Middle frontal gyrus (tissue), 1 donor: ENCODE data around the gene PDCD7.

ENCODE experiments used
- DNase-seq: peaks from one replicate; pipeline ENCODE4 v3.0.0-alpha.2; 2015; ENCODE audit warnings: low spot score; ENCODE audit errors: extremely low spot score

Gene PDCD7

DNA sequence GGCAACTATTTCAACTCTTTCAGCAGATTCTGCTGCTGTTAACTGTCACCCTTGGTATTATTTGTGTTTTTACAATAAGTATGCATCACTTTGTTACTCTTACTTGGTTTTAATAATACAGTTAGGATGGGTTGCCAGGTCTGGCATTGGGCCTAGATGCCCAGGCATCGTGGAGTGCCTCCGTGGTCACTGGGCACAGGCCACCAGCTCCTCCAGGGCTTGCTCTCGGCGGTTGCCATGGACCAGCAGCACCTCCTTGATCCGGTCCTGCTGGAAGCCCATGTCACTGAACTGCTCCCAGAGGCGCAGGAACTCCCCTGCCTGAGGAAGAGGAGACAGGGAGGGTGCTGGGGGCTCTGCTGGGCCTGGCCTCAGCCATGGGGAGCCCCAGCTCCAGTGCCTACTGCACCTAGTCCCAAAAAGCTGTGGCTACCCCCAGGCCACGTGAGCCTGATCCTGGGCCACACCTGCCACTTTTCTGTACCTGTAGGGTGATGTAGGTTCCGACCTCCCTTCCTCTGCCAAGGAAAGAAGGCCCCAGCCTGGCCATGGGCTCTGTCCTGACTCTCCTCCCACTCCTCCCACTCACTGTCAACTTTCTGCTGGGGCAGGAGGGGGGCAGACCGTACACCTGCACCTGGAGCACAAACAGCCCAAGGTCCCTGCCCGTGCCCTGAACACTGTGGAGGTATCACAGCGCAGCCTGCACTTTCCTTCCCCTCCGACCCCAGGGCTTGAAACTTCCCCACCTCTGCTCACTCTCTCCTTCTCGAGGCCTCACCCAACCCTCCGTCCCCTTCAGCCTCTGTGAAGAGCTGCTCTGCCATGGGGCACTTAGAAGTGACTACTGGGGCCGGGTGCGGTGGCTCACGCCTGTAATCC is 40.5 kb downstream of the PDCD7 start:
- no peak for DNase-seq

DNA sequence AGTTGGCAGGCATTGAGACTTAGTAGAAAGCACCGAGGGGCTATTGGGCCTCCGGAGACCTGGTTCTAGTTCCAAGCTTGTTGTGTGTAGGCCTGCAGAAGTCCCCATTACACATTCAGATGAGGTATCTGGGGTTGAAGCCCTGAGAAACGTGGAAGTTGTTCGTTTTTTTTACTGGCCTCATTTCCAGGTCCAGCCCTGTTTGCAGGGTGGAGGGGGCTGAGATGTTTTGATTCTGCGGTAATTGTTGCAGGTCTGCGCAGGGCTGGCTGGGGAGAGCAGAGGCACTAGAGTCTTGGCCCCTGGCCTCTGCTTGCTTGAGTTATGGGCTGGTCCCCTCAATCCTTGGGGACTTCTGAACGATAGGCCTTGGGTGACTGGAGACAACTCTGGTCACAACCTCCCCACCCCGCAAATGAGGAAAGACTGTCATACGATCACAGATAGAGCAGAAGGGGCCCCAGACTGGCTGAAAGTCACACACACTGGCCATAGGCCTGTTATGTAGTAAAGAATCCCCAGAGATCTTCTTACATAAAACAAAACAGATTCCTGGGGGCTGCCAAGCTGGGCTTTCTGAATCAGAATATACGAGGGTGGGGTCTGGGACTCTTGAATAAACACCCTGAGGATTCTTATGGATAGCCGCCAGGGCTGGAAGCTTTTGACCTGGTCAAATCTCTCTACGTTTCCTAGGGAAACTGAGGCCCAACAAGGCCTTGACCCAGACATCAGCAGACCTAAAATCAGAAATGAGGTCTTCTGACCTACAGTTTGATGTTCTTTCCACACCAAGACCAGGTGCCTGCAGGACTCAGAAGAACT is 41.5 kb downstream of the PDCD7 start:
- DNase-seq, result no peak

DNA sequence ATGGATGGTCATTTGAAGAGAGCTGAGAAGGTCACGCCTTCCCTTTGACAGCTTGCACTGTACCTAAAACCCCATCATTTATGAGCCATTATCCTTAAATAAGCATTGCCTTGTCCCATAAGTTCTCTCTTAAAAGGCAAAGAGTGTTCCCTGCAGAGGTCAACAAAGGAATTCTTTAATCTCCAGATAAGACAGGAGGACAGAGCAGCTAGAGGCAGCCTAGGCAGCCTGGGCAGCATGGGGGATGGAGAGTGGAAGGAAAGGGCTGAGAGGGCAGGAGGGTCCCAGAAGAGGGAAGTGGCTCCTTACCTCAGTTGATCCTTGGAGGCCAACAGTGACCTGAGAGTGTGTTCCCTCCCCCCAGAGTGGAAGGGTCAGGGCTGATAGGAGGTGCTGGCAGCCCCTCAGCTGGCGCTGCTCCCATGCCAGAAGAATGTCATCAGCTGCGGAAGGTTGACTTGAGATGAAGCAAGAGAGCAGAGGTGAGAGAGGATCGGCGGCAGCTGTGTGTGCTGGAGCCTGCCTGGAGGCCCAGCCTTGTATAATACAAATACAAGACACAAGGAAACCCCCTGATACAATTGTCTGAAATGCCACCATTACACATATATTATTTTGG is 44.3 kb downstream of the PDCD7 start:
- no peak for DNase-seq

DNA sequence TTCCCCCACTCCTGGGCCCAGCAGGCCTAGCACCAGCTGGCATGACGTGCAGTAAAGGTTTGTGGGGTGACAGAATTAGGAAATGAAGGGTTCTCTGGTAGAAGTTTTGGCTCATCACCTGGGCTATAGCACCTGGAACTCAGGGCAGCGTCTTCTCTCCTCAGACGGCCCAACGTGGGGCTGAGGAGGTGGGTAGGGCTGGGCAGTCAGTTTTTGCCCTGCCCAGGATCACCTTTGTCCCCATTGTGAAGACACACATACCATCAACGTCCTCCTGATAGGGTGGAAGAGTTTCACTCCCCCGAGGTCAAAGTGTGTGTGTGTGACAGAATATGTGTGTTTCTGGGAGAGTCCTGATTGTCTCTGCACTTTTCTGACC is 45.0 kb downstream of the PDCD7 start:
- no peak for DNase-seq

DNA sequence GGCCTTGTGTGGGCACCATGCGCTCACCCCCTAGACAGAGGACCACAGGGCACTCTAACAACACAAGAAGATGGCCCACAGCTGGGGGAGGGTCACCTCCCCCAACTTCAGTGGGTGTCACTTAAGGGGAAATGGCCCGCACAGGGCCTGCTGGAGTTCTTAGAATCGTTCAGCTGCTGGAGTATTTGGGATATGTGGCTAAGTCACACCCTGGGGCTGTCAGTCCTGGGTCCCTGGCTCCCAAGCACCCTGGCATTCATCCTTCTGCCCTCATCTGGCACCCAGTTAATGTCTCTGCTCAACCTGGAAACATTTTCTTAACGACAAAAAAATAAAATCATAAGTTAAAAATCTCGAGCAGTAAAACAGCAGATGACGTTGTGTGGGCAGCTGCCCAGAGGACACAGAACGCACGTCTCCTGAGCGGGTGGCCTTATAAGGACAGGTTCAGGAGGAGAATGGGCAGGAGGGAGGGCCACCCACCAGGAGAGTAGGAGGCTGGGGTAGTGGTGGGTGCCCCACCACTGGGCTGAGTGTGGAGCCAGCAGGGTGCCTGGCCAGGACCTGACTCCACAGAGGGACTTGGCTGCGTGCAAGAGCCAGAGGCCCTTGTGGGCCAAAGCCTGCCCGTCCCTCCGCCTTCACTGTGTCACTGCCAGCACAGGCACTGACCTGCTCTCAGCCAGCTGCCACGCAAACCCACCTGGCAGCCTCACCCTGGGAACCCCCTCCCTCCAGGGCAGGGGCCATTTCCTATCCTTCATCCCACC is 45.5 kb downstream of the PDCD7 start:
- DNase-seq, result no peak

DNA sequence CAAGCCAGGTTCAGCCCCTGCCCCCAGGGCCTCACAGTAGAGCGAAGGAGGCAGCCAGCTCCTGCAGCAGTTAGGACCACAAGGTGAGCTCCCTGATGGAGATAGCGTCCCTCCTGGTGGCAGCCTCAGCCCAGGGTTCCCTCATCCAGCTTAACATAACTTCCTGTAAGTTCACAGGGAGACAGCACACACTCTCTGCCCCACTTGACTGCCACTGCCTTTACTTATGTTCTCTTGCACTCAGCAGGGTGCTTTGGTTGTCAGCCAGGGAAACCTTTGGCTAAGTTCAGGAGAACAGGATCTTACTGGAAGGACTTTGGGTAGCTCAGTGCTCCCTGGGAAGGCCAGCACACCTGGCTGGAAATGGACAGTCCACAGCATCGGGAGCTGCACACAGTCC is 46.2 kb downstream of the PDCD7 start:
- DNase-seq, result no peak

DNA sequence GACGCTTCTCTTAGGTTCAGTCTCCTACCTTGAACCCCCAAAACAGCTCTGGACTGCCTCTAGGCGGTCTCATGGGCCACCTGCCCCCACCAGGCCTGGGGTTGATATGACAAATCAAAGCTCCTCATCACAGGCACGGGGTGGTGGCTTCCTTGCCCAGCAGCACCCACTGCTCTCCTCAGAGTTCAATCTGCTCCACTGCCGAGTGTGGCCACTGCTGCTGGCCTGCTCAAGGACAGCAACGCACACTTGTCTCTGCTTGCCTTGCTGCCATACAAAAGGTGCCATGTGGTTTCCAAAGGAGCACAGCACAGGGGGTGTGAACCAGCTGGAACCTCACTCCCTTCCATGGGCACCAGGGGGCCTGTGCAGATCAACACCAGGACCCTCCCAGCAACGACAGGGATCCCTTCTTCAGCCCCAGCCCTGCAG is 46.9 kb downstream of the PDCD7 start:
- no peak for DNase-seq

DNA sequence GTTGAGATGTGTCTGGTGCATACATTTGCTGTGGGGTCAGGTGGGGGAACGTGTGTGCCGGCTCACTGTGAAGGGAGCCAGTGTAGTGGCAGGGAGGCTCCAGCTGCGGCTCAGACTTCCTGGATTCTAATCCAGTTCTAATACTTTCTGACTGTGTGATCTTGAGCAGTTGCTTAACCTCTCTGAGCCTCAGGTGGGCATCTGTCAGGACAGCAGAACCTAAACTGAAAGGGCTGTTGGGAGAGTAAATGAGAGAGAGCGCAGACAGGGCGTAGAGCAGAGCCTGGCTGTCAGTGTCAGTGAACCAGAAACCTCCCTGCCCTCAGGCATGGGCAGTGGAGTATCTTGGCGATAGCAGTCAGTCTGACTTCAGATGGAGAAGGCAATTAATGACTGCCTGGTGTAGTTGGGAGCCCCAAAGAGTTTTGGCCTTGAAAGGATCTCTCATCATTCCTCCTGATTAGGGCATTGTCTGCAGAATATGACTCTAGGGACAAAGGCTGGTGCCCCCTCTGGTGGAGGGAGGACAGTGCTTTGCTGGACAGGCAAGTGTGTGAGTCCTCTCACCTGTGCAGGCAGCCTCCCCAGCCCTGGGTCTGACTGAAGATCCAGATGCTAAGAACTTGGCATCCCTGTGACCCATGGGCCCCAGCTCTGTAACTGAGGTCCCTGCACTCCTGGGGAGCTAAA is 47.5 kb downstream of the PDCD7 start:
- no peak for DNase-seq

DNA sequence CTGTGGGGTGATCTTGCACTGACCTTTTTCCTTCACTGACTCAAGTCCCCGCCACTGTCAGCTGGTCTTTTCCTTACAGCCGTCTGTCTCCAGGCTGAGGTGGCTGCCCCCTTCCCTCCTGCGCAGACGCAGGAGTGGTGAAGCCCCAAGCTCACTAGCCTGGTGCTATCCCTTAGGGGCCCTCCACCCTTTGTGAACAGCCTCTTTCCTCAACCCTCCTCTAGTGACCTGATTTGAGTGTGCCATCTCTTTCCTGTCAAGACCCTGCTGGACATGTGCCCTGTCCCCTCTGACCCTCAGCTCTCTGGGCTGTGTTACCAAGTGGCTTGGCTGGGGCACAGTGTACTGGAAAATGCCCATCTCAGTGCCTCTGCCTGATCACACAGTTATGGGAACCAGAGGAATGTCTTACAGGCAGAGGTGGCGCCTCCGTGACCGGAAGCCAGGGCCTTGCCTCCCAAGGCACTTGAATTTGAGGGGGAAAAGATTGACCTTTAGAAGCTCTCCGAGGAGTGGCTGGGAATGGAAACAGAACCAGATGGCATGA is 48.3 kb downstream of the PDCD7 start:
- DNase-seq, result no peak

DNA sequence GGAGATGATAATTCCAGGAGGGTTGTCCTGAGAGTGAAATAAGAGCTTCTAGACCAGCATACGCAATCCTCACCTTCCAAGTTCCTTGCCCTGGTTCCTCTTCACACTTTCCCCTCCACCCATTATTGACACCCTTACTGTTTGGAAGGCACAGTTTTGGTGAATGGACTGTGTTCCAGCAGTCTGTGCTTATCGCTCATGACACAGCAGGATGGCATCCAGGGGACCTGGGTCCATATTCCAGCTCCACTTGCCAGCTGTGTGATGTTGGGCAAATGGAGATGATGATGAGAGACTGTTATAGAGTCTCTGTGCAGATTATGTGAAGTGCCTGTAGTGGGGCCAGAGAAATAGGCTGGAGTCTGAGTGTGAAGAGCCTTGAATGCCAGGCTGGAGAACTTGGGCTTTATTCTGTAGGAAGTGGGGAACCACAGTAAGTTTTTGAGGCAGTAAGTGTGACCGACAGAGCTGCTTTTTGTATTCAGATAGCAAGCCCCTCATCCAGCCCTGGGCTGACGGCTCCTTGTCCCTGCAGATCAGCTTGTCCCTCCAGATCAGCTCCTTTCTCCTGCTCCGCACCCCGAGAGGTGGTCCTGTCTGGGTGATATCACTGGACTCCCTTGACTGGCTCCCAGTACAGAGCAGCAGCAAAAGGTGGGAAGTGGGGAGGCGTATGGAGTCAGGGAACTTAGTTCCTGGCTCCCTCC is 49.0 kb downstream of the PDCD7 start:
- DNase-seq, result no peak

DNA sequence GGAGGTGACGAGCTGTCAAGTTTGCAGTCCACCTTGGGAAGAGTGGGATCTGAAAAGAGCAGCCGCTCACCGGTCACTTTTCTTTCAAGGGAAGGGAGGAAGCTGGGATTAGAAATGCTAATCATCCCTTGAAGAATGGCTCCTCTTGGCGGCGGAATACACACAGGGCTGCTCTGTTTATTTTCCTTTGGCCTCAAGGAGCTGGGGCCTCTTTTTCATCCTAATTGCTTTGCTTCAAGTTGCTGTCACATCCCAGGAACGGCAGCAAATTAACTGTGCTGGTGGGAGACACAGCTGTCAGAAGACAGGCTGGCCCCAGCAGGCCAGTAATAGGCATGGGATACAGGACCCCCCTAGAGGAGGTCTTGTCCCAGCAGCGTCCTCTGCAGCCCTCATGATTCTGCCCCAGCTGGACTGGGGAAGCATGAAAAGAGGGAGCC is 50.3 kb downstream of the PDCD7 start:
- no peak for DNase-seq

DNA sequence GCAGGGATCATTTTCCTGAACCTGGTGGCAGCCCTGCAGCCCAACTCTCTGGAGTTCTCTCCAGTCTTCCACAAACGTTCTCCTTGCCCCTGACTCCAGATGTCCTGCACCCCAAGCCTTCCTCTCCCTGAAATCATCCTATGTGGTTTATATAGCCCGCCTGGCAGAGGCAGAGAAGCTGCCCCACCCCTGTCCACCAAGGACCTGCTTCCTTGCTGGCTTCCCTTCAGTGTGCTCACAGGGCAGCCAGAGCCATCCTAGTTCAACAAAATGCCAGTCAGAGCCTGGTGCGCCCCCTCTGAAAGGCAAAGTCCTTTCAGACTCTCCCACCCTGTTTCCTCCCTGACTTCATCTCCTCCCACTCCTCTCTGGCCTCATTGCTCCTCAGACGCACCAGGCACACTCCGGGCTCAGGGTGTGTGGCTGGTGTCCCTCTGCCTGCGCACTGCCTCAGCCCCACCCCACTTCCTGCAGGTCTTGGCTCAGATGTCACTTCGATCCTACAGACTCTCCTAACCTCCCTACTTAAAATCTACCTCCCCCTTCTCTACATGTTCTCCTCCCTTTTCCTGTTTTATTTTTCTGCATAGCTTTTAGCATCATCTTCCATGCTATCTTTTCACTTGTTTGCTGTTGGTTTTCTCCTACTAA is 51.2 kb downstream of the PDCD7 start:
- no peak for DNase-seq

DNA sequence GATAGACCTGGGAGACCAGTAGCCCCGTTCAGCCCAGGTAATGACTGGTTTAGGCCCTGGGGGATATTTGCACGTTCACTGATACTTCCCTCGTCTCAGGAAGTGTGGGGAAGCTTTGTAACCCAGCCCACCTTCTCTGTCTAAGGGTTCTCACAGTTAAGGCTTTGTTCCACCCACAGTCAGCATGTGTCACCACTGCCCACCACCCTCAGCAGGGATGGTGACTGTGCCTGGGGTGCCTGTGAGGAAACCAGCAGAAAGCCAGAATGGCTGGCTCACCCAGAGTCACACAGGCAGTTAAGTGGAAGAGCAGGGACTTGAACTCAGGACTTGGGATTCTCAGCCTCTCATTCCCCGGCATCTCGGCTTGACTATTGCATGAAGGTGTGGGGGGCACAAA is 51.9 kb downstream of the PDCD7 start:
- DNase-seq, result no peak

DNA sequence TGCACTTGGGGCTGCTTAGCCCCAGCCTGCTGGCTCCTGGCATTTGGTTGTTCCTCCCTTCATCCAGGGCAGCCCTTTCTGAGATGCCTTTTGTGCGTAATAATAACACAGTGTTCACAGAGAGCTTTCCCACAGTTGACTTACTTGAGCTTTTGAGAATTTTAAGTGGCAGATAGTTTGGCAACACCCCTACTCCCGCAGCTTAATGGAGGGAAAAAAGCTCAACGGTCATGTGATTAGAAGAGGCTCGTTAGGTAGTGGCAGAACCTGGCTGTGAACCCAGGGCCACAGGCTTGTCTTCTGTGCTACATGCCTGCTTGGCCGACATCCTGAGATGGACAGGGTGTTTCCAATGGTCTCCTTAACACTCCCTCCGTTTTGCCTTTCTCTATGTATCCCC is 52.3 kb downstream of the PDCD7 start:
- no peak for DNase-seq

DNA sequence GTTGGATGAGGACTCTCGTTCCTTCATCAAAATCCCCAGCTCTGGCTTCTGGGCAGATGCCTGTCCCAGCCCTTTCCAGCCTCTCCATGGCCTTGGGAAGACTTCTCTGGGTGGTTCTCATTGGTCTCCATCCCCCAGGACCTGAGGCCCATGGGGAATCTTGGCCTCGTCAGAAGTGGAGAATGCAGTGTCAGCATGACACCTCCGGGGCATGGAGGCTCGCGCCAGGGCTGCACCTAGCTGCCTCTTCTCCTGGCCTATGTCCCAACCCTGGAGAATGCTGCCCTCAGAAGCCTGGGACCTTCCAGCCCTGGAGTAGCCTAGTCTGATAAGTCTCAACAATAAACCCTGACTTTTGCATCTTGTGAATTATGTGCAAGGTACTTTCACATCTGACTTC is 54.0 kb downstream of the PDCD7 start:
- no peak for DNase-seq

DNA sequence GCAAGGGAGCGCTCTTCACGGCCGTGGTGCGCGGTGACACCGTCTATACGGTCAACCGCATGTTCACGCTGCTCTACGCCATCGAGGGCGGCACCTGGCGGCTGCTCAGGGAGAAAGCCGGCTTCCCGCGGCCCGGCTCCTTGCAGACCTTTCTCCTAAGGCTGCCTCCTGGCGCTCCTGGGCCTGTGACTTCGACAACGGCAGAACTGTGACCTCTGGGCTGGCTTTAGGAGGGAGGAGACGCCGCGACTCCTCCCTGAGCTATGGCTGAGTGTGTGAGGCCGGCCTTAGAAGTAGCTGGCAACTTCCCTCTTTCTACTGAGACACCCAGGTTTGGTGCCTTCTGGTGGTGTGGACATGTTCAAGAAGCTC is 55.6 kb downstream of the PDCD7 start:
- no peak for DNase-seq

DNA sequence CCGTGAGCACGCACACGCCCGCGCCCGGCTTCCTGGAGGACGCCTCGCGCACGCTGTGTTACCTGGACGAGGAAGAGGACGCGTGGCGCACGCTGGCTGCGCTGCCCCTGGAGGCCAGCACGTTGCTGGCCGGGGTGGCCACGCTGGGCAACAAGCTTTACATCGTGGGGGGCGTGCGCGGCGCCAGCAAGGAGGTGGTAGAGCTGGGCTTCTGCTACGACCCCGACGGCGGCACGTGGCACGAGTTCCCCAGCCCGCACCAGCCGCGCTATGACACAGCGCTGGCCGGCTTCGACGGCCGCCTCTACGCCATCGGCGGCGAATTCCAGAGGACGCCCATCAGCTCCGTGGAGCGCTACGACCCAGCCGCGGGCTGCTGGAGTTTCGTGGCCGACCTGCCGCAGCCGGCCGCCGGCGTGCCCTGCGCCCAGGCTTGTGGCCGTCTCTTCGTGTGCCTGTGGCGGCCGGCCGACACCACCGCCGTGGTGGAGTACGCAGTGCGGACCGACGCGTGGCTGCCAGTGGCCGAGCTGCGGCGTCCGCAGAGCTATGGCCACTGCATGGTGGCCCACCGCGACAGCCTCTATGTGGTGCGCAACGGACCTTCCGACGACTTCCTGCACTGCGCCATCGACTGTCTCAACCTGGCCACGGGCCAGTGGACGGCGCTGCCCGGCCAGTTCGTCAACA is 56.2 kb downstream of the PDCD7 start:
- no peak for DNase-seq

DNA sequence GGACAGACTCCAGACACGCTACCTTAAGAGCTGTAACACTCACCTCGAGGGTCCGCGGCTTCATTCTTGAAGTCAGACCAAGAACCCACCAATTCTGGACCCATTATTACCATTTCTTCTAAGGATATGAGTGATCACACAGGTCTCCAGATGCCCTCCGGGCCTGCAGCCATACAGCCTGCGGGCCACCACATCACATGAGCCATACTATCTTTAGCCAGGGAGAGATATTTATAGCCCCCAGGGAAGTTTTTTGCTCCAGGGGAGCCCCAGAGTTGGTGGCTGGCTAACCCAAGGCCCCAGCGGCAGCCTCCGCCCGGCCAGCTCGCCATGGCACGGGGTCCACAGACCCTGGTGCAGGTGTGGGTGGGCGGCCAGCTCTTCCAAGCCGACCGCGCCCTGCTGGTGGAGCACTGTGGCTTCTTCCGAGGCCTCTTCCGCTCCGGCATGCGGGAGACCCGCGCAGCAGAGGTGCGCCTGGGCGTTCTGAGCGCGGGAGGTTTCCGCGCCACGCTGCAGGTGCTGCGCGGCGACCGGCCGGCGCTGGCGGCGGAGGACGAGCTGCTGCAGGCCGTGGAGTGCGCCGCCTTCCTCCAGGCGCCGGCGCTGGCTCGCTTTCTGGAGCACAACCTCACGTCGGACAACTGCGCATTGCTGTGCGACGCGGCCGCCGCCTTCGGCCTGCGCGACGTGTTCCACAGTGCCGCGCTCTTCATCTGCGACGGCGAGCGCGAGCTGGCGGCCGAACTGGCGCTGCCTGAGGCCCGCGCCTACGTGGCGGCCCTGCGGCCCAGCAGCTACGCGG is 56.9 kb downstream of the PDCD7 start, which contains the start of gene KBTBD13:
Gene KBTBD13, plus strand, starts transcription at position 261 of the 805 bp plus-strand sequence. Its CDS starts 70 bp downstream, at position 331.
- no peak for DNase-seq
